Measurements from ENCODE around the gene DDC.
A peak's percentile ranks its signal among the peaks of the same experiment; 100 is the strongest.

Gene DDC

GRCh38 chr7:50564640-50565558 is at the start of gene DDC:
TSS of gene DDC (minus strand) at chr7:50565405. CDS start at chr7:50544085, 21,320 bp downstream.
- DNase-seq = no peak

GRCh38 chr7:50613473-50613872 is 48.3 kb upstream of the DDC start:
- no peak for DNase-seq

GRCh38 chr7:50612704-50613103 is 47.5 kb upstream of the DDC start:
- DNase-seq = no peak

- peak; percentile 68 for DNase-seq
These were observed 45.5 kb upstream of the DDC start for GRCh38 chr7:50610521-50611277.

- peak; percentile 63 for DNase-seq
These were observed 43.1 kb upstream of the DDC start for GRCh38 chr7:50608196-50608906.

GRCh38 chr7:50607524-50608125 is 42.4 kb upstream of the DDC start:
- no peak for DNase-seq

- no peak for DNase-seq
These were observed 39.9 kb upstream of the DDC start for GRCh38 chr7:50605059-50605458.

GRCh38 chr7:50603287-50603686 is 38.1 kb upstream of the DDC start:
- no peak for DNase-seq

GRCh38 chr7:50599385-50599784 is 34.2 kb upstream of the DDC start:
- DNase-seq = no peak

GRCh38 chr7:50598460-50599343 is 33.5 kb upstream of the DDC start:
- no peak for DNase-seq

- DNase-seq = no peak
These were observed 31.3 kb upstream of the DDC start for GRCh38 chr7:50596484-50596883.

- peak; percentile 54 for DNase-seq
These were observed 30.4 kb upstream of the DDC start for GRCh38 chr7:50595491-50596102.

- no peak for DNase-seq
These were observed 29.7 kb upstream of the DDC start for GRCh38 chr7:50594734-50595485.

- no peak for DNase-seq
These were observed 28.9 kb upstream of the DDC start for GRCh38 chr7:50594136-50594535.

- DNase-seq = no peak
These were observed 27.7 kb upstream of the DDC start for GRCh38 chr7:50592940-50593339.

GRCh38 chr7:50591480-50592438 is 26.6 kb upstream of the DDC start:
- no peak for DNase-seq

- DNase-seq = no peak
These were observed 25.9 kb upstream of the DDC start for GRCh38 chr7:50591098-50591479.

- no peak for DNase-seq
These were observed 25.3 kb upstream of the DDC start for GRCh38 chr7:50590535-50590934.

- no peak for DNase-seq
These were observed 24.2 kb upstream of the DDC start for GRCh38 chr7:50589364-50589763.
